ENCODE results near the gene LPCAT1.

DNA sequence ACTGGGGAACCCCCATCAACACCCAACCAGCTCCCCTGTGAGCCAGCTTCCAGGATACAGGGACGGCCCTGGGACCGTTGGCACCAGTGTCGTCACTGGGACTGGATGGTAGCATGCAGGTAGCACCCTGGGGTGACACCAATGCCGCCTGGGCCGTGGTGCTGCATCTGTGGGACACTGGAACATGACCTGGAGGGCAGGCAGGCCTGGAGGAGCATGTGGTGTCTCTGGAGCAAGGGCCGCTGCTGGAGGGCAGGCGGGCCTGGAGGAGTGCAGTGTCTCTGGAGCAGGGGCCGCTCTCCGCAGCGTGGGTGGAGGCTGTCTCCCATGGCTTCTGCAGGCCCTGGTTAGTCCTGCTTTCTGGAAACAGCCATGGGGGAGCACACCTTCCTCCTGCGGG is 13.1 kb downstream of the LPCAT1 start:
- TF ChIP-seq, protein P1, sequence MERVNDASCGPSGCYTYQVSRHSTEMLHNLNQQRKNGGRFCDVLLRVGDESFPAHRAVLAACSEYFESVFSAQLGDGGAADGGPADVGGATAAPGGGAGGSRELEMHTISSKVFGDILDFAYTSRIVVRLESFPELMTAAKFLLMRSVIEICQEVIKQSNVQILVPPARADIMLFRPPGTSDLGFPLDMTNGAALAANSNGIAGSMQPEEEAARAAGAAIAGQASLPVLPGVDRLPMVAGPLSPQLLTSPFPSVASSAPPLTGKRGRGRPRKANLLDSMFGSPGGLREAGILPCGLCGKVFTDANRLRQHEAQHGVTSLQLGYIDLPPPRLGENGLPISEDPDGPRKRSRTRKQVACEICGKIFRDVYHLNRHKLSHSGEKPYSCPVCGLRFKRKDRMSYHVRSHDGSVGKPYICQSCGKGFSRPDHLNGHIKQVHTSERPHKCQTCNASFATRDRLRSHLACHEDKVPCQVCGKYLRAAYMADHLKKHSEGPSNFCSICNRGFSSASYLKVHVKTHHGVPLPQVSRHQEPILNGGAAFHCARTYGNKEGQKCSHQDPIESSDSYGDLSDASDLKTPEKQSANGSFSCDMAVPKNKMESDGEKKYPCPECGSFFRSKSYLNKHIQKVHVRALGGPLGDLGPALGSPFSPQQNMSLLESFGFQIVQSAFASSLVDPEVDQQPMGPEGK (CRISPR knock-in tag; IDR thresholded peaks at IDR 0.05; ENCODE audit: borderline replicate concordance) = no peak
- TF ChIP-seq ESRRG (CRISPR knock-in tag; IDR thresholded peaks at IDR 0.05) = no peak
- TF ChIP-seq, protein P2, sequence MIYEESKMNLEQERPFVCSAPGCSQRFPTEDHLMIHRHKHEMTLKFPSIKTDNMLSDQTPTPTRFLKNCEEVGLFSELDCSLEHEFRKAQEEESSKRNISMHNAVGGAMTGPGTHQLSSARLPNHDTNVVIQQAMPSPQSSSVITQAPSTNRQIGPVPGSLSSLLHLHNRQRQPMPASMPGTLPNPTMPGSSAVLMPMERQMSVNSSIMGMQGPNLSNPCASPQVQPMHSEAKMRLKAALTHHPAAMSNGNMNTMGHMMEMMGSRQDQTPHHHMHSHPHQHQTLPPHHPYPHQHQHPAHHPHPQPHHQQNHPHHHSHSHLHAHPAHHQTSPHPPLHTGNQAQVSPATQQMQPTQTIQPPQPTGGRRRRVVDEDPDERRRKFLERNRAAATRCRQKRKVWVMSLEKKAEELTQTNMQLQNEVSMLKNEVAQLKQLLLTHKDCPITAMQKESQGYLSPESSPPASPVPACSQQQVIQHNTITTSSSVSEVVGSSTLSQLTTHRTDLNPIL (CRISPR knock-in tag; IDR thresholded peaks at IDR 0.05; ENCODE audit: low read depth) = no peak
- TF ChIP-seq ZFP3 (CRISPR knock-in tag; IDR thresholded peaks at IDR 0.05) = no peak
- TF ChIP-seq RARB (CRISPR knock-in tag; IDR thresholded peaks at IDR 0.05) = no peak
- TF ChIP-seq ZC3H10 (CRISPR knock-in tag; IDR thresholded peaks at IDR 0.05) = no peak
